GM21390 (cell line): ENCODE measurements around the gene RGS2.

ENCODE experiments used
- ATAC-seq: cut with Tn5 transposase; IDR thresholded peaks from one replicate; pipeline ENCODE4 v1.9.1; 2021; ENCODE audit not compliant: unreplicated experiment

RGS2 gene

GRCh38 chr1:192795916-192796618, 12.8 kb upstream of the RGS2 start:
- ATAC-seq = no peak

- ATAC-seq = no peak
Measured at GRCh38 chr1:192797143-192797542, 11.7 kb upstream of the RGS2 start.

- ATAC-seq = no peak
Measured at GRCh38 chr1:192797891-192798290, 10.9 kb upstream of the RGS2 start.

- ATAC-seq = no peak
Measured at GRCh38 chr1:192801451-192801850, 7.4 kb upstream of the RGS2 start.

- ATAC-seq = no peak
Measured at GRCh38 chr1:192802406-192802805, 6.4 kb upstream of the RGS2 start.

- no peak for ATAC-seq
Measured at GRCh38 chr1:192803501-192803900, 5.3 kb upstream of the RGS2 start.

- peak; percentile 18 for ATAC-seq
Measured at GRCh38 chr1:192805832-192806323, 3.0 kb upstream of the RGS2 start.

- ATAC-seq = peak; percentile 41
Measured at GRCh38 chr1:192807211-192808162, 1.4 kb upstream of the RGS2 start.

GRCh38 chr1:192808163-192808517, 699 bp upstream of the RGS2 start:
- ATAC-seq = no peak

GRCh38 chr1:192809307-192810252, 741 bp downstream of the RGS2 start:
- ATAC-seq = no peak

GRCh38 chr1:192810253-192810880, 1.5 kb downstream of the RGS2 start:
- ATAC-seq = no peak

GRCh38 chr1:192811006-192811405, 2.2 kb downstream of the RGS2 start:
- ATAC-seq = no peak

GRCh38 chr1:192811594-192812239, 2.9 kb downstream of the RGS2 start:
- no peak for ATAC-seq

- ATAC-seq = no peak
Measured at GRCh38 chr1:192812420-192813209, 3.8 kb downstream of the RGS2 start.

GRCh38 chr1:192814805-192815204, 6.0 kb downstream of the RGS2 start:
- no peak for ATAC-seq

- no peak for ATAC-seq
Measured at GRCh38 chr1:192817246-192817645, 8.4 kb downstream of the RGS2 start.

GRCh38 chr1:192821296-192821695, 12.5 kb downstream of the RGS2 start:
- no peak for ATAC-seq

- no peak for ATAC-seq
Measured at GRCh38 chr1:192824511-192824910, 15.7 kb downstream of the RGS2 start.
